Measurements from ENCODE around the gene ATP11C.

Gene ATP11C

DNA sequence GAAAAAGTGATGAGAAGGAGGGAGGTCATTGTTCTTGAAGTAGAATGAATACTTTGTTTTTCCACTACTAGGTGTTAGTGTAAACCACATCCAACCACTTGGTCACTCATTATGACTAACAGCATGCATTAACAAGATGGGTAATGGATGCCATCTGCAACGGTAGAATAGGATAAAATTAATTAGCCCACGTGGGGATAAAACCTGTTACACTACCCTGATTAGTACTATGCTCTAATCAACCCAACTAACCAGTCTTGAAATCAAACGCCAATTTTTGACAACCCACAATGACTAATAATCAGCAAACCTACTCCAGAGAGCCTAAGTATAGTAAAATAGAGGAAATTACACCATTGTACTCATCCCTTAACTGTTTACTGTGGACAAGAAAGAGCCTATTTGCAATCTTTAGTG lies 131.4 kb downstream of the ATP11C start:
- DNase-seq, result no peak

DNA sequence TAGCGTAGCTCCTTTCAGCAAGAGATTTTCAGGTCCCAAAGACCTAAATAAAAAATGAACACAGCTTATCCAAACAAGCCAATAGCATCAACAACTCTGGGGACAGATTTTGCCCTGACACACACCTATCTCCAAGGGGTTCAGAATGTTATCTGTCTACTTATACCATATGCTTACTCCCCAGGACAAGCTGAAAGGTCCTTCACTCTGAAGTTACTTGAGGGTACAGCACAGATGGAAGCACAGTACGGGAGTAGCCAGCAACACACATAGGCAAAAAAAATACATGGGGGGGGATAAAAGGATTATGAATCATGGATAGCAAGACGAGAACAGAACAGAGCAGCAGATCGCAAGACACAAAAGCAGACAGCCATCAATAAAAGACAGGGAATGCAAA lies 134.2 kb downstream of the ATP11C start:
- no peak for DNase-seq

DNA sequence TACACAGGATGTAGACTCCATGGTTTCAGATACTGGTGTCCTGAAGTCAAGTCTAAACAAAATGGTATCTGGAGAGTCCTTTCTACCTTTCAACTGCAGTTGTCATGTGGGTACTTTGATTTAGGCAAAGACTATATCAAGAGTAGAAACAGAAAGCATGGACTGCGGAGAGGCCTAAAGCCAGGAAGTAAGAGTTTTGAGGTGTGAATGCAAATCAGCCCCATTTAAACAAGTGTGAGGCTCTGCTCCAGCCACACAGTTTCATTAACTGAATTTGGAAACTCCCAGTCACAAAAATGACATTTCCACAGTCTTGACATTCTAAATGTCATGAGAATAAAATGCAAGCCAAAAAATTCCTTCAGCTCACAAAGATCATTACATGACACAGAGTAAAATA lies 137.7 kb downstream of the ATP11C start:
- peak; percentile 8 for DNase-seq

DNA sequence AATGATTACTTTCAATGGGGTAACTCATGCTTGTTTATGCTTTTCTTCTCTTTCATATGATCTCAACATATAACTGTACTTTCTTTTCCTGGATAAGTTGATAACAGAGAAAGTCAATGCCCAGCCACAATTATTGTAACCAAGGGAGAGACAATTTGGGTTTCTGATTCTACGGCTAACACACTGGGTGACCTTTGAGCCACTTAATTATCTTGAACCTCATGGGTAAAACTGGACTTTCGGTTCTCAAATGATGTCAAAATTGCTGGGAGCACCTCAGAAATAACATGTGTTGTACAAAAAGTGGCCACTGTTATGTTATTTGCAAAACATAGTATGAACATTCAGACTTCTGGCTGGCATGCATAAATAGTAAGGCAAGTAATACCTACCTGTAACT lies 145.3 kb downstream of the ATP11C start:
- DNase-seq, result no peak

DNA sequence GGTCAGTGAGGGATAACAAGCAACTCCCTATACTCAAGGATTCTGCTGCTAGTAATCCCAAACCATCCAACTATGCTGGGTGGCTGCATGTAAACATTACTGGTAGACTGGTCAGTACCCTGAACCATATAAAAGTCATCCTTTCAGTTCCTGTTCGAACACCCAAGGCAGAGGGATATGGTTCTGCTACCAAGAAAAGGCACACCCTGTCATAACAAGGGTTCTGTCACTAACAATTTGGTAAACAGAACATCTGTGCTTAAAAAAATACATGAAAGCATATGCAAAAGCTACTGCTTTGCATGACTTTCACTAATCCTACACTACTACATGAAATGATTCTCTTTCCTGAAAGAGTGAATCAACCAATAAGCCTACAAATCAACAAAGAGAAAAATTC lies 148.0 kb downstream of the ATP11C start:
- DNase-seq, result no peak

DNA sequence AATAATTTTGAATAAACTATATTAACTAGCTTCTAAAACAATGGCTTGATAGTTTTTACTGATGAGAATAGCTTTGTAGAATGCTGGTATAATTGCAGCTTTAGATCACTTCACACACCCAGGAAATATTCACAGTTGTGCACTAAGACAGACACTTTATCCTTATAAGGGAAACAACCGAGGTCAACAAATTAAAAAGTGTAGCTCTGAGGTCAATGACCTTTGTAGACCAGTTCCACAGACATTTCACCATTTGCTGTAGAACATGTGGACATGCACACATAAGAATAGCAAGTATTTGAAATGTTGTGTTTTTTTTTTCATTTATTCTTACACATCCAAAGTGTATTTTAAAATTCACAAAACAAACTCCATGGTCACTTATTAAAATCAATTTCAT lies 148.9 kb downstream of the ATP11C start:
- DNase-seq, result no peak

DNA sequence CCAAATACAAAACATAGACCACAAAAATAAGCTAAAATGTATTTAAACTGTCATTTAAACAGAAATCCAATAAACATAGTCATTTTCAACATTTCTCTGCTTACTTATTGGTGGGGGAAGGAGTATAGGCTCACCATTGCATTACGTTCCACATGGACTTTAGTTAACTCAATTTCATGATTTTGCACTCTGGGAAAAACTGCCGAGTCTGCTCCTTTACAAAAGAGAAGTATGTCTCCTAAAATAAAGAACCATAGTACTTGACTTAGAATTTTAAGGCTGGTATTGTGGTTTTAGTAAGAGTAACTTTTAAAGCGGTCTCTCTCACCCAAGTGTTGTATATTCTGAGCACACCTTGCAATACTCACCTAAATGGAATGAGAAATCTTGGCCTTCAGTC lies 149.8 kb downstream of the ATP11C start:
- no peak for DNase-seq

DNA sequence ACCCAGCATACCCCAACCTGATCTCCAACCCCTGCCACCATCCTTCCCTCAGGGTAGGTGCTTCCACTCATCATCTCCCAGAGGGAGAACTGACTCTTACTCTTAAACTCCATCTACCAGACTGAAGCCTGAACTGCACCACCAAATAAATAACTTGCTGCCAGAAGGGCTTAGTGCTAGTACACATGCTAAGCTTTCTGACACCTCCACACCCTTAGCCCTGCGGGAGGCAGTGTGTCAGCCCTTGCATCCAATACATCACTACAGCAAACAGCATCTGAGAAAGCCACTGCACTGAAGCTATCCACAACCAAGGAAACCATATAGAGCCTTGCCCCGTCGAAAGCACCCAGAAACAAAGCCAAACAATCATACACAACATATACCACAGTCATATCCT lies 156.3 kb downstream of the ATP11C start:
- DNase-seq, result no peak

DNA sequence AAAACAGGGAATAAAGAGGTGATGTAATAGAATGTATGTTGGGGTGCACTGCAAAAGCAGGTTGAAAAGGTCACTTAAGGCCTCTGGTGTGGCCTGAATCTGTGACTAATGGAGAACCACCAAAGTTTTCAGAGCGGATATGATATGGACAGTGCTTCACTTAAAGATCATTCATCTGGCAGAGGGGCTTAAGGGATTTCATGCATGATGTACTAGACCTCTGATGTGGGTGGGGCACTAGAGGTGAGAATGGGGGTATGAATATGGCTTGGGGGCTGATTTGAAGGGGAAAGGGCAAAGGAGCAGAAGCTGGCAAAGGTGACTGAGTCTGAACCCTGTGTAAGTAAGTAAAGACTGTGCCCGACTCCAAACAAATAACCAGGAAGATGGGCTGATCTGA lies 162.5 kb downstream of the ATP11C start:
- DNase-seq, result no peak

DNA sequence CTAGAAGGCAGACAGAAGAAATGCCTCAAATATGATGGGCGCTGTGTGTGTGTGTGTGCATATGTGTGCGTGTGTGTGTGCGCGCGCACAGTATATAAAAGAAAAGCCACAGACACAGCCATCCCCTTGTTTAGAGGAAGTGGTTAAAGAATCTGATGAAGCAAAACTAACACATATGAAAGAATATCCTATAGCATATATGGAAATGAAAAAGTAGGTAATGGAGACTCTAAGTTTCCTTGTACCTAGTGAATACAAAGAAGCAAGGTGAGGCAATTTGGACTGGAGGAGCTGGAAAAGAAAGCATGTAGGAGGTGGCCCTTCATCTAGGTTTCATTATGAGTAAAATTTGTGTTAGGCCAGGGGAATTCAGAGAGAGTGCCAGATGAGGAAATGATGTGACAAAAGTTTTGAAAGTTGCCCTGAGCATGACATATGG lies 166.3 kb downstream of the ATP11C start:
- DNase-seq, result peak; percentile 48

DNA sequence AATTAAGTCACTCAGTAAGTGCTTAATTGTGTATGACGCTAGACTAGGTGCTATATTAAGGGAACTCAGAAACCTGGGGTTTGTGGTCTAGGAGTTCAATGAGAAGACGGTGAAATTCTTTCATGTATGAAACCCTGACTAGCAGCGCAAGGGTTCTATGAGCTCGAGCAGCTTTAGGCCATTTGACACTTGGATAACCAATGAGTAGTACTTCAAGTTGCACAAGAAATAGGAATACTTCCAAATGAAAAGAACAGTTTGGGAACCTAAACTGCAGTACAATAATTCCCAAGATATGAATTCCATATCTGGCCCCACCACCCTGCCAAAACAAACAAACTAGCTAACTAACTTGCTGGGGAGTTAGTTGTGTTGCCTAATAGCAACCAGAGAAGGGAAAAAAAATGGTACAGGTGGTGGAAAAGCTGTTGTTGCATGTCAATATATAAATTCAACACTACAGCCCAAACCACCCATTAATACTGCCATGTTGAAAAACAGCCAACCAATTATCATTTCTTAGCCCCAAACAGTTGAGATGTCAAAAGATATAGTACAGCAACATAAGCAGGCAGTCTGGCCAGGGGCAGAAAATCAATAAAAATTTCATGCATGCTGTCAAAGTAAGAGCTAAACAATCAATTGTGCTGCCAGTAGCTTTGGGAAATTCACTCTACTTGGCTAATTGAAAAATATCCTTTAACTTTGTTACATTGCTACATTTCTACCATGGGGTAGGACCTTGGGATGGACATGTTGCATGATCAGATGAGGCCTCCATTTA lies 170.3 kb downstream of the ATP11C start:
- no peak for DNase-seq

DNA sequence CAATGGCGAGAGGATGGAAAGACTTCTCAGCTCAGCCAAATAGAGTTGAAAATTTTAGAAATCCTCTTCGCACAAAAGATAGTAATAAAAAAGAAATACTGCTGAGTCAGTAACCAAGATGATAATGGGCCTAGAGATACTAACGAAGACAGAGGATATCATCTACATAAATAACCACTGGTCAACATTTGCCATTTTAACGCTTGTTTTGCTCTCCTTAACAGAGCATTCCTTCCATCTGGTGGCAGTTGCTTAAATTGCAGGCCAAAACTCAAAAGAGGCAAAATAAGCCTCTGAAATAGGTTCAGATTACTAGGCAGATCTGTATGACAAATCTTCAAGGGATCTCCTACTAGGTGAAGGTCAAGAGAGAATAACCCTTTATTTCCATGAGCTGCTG lies 173.2 kb downstream of the ATP11C start:
- DNase-seq, result no peak

DNA sequence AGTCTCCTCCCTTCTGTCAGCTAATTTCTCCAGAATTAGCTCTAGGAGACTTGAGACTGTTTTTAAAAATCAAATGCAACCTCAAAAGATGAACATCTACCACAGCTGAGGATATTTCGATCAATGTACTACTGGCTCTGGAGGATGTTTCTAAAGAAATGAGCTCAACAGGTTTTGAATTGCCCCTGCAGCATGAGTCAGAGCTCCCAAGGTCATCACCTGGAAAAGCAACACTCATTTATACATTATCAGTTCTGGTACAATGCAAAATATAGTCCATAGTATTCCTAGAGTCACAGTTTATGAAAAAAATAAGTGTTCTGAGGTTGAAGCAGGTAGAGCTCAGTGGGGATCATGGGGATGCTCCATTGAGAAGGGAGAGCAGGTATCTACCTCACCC lies 174.0 kb downstream of the ATP11C start:
- no peak for DNase-seq

DNA sequence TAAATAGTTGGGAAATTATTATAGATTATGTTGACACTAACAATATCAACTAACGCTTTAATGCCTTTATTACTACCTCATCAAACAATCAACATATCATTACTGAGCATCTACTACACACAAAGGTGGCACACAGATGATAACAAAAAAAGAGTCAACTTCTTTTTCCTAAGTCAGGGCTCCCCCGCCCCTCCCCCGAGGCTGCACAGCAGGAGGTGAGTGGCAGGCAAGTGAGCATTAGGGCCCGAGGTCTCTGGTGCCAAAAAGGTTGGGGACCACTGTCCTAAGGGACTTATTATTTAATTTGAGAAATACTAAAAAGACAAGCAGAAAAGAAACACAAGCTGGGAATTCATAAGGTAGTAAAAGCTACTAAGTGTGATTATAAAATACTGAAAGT lies 174.6 kb downstream of the ATP11C start:
- DNase-seq, result no peak

DNA sequence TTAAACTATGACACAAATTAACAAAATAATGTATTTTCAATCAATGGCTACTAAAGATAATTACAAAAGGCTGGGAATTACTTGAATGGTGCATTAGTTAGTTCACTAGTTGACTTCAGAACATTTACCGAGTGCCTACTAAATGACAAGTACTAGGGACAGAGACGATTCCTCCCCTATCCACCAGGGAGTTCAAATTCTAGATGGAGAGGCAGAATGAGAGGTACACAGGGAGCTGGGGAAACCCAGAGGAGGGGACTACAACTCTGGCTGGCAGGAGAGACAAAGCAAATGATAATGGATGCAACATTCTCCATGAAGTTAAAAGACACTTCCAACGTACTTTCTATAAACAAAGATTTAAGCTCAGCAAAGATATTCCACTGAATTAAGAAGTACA lies 181.8 kb downstream of the ATP11C start:
- DNase-seq, result no peak

DNA sequence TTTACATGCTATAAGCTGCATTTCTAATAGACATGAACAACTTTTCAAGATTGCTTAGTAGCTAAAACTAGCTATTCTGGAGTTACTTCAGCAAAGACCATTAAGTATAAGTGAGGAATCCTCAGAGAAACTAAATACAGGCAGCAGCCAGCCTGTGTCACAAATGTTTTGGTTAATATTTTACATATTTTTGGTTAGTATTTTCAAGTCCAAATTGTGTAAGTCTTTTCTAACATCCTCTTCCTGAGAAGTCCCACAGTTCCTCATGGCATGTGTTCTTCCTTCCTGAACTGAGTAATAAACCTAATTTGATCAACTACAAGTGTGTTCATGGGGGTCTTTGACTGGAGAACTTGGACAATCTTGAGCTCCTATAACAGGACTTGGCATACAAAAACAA lies 182.5 kb downstream of the ATP11C start:
- no peak for DNase-seq

DNA sequence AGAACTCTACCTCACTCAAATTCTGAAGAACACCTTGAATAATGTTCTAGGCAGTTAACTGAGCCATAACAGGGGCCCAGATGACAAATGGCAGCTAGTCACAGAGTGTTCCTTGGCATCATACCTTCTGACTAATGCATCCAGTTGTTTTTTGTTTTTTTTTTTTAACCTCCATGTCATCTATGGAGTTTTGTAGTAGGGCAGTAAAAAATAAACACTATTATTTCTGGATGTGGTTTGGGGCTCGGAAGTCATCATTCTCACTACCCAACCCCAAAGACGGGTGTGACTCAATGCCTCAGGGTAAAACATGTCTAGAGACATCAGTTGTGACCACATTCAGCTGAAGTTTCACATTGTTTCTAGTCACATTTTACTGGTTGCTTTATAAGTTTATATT lies 193.7 kb downstream of the ATP11C start:
- DNase-seq, result peak; percentile 27

DNA sequence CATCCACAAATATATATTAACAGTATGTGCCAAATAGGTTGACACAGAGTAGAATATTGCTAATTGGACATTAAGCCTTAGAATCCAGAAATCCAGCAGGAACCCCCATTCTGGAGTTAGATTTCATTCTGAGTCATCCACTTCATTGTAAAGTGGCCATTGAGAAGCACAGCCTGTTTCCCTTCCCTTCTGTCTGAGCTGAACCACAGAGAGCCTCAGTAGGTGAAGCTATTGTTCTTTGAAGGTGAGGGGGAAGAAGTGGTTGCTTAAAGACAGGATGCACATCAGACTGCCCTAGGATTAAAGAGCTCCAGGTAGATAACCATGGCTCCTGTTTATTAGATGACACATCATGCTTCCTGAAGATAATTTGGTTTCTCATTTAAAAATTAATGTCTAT lies 194.3 kb downstream of the ATP11C start:
- no peak for DNase-seq

DNA sequence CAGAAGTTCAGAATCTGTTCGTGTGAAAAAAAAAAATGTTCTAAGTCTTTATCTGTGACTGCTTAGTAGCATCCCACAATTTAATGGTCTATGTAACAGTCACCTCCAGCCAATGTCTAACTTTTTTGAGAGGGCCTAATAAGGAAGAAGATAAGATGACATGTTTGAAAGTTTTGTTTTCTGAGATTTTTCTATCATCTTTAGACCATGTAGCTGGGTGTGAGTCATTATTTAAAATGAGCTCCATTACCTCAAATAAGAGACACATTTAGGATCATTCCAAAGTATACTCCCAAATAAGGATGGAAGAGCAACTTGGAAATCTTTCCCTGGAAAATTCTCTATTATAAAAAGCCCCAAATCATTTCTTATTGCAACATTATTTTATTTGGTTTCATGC lies 196.7 kb downstream of the ATP11C start:
- no peak for DNase-seq

DNA sequence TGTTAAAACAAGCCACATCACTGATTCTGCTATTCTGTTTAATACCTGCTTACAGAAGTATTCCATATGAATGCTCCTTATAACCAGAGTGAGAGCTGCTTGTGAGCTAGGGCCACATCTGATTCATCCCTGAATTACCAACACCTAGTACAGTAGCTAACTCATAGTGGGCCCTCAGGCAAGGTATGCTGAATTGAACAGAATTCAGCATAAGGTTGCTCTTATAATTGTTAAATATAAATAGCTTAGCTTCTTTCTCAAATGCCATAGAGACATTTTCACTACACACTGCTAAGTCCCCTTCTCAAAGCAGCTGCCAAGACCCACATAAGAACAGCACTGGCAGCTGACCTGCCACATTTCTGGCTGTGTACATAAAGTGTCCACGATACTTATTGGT lies 197.9 kb downstream of the ATP11C start:
- DNase-seq, result no peak

DNA sequence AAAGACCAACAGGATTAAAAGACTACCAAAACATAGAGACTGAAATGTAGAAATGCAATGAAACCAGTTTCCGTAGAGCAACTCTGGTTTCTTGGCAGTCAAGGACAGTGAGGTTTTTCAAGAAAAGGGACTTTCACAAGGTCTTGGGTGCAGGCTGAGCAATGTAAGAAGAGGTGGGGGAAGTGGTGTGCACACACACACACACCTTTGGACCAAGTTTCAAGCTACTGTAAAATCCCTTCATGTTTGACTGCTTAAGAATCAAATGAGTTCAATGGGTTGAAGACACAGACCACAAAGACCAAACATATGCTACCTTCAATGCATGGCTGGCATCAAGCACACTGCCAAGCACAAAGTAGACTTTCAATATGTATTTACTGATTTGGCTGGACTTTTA lies 207.1 kb downstream of the ATP11C start:
- no peak for DNase-seq

DNA sequence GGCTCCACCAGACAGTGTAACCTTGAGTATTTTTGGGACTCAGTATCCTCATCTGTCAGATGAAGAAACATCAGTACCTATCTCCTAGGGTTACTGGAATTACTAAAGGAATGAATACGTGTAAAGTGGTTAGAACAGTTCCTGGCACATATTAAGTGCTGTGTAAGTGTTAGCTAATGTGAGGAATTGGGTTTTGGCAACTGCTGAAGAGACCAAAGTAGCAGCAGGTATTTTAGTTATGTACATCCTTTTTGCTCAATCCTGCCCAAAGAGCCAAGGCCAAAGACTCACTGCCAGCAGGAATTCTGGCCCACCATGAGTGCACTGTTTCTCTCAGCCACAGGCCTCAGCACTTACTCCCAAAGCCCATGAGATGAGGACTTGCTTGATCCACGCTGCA lies 208.2 kb downstream of the ATP11C start:
- DNase-seq, result no peak

DNA sequence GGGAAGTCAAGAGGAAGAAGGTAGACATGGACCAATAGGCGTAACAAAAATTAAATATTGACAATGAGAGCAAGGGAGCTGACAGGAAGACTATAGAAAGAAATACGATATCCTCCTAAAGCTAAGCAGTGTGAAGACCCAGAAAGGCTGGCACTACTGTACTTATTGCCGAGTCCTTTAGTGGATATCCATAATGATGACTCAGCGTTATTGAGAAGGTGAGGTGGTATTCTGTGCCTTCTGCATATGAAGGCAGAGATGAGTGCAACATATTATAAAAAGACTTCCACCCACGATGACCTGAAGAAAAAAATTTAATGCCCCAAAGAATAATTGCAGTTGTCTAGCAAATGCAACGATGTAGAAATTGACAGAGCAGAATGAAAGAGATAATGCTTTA lies 211.9 kb downstream of the ATP11C start:
- no peak for DNase-seq

DNA sequence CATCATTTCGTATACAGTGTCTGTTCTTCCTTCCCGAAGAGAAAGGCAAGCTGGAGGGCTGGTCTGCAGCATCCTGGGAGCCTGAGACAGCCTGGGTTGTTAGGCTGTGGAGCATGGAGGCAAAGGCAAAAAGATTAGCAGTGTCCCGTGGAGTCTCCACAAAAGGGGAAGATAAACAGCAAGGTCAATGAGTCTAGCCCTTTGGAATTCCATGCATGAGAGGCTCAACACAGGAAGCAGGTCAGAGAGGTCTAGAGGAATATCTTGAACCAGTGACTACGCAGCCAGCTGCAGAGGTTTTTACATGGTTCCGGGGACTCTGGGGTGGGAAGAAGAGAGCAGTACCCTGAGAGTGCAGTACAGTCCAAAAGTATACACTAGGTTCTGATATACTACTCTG lies 212.7 kb downstream of the ATP11C start:
- no peak for DNase-seq

DNA sequence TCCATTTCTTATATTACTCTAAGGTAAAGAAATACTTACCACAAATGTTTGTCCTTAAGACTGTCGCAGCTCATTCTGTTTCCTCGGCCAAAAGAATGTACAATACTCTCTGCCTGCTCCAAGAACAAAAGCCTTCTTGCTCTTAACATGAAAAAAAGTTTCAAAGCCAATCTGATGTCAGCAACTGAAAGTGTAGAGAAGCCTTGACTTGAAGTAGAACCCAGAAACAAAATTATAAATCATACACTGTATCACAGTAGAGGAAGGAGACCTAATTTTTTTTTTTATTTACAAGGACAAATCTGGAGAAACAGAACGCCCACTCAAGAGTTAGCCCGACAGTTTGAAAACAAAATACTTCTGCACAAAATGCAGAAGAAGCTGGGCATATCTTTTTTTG lies 224.8 kb downstream of the ATP11C start, which contains the start of gene MCF2:
TSS of gene MCF2 (minus strand) at position 101 of the 400 bp plus-strand sequence. CDS start 56,423 bp downstream, outside the sequence.
- no peak for DNase-seq

Data from CD4-positive, alpha-beta T cell treated with Interleukin-21 for 1 hour (primary cell).